Astrocyte (in vitro differentiated cells and primary cell): Measurements from ENCODE around the gene APLP2.

Source experiments
- EZH2 ChIP-seq: IDR thresholded peaks from 2 replicates; pipeline ENCODE4 v1.6.1; 2012; ENCODE audit warnings: mild to moderate bottlenecking, low read length, inconsistent platforms; ENCODE audit not compliant: insufficient read depth
- TF ChIP-seq, protein P1 (sequence below): IDR thresholded peaks from 2 replicates; pipeline ENCODE4 v1.5.1; 2011; ENCODE audit warnings: low read depth, mild to moderate bottlenecking, inconsistent platforms, low read length, moderate library complexity; ENCODE audit not compliant: insufficient read depth

DNA sequence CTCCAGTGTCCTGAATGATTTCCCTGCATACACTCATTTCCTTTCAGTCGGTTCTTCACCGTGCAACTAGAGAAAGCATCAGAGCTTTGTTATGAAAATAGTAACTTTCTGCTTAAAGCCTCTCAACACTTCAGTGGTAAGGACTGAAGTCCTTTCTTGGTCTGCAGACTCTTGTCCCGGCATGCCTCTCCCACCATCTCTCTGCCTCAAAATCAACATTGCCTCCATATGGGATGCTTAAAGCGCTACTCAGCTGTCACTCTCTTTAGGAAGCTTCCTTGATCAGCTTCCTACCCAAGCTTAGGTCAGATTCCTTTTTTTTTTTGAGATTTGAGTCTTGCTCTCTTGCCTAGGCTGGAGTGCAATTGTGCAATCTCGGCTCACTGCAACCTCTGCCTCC lies 36.7 kb downstream of the APLP2 start:
- TF ChIP-seq, protein P1, sequence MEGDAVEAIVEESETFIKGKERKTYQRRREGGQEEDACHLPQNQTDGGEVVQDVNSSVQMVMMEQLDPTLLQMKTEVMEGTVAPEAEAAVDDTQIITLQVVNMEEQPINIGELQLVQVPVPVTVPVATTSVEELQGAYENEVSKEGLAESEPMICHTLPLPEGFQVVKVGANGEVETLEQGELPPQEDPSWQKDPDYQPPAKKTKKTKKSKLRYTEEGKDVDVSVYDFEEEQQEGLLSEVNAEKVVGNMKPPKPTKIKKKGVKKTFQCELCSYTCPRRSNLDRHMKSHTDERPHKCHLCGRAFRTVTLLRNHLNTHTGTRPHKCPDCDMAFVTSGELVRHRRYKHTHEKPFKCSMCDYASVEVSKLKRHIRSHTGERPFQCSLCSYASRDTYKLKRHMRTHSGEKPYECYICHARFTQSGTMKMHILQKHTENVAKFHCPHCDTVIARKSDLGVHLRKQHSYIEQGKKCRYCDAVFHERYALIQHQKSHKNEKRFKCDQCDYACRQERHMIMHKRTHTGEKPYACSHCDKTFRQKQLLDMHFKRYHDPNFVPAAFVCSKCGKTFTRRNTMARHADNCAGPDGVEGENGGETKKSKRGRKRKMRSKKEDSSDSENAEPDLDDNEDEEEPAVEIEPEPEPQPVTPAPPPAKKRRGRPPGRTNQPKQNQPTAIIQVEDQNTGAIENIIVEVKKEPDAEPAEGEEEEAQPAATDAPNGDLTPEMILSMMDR: no peak
- no peak for TF ChIP-seq EZH2
